GM19193 (cell line): ENCODE results near the gene USP15.

Source experiments
- POLR2A ChIP-seq: IDR thresholded peaks from 4 replicates; pipeline ENCODE4 v1.6.1; 2011; ENCODE audit not compliant: insufficient read depth, insufficient read length; ENCODE audit errors: extremely low read depth

Gene USP15

DNA sequence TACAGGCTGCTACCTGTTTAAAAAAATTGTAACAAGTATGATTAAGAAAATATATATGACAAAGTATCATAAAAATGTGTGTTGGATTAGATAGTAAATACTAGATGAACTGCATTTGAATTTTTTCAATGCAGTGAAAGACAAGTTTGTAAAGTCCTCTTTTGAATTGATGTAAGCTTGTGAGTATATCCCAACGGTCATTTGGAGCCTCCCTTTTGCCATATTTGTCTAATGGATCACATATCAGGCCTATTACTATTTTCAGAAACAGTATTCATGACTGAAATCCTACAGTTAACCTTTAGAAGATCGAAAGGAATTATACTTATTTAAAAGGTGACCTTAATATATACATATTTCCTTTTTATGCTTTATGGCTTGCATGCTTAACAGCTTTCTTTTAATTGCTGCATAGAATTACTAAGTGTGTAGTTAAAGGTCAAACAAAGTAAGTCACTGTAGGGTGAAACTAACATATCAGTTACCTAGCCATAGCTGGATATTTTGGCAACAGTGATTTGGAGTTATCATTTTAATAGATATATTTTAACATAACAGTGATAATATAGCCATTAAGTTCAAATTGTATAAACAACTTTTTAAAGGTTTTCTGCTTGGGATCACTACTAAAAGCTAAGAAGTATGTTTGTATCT is 53.6 kb downstream of the USP15 start:
- TF ChIP-seq POLR2A, result no peak

DNA sequence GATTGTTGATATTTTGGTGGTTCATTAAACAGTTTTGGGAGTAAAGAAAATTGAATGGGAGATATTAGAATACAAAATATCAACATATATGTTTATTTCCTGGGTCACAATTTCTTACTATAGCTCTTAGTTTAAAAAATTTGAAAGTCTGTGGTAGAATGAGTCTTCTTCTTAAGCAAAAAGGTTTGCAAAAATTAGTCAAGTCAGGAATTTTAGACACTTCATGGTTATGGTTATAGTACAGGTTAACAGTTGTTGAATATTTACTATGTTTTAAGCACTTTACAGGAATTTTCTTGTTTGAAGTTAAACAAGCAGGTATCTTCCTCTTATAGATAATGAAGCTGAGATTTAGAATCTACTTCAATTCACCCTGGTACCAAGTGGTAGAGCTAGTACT is 56.8 kb downstream of the USP15 start:
- TF ChIP-seq POLR2A, result no peak

DNA sequence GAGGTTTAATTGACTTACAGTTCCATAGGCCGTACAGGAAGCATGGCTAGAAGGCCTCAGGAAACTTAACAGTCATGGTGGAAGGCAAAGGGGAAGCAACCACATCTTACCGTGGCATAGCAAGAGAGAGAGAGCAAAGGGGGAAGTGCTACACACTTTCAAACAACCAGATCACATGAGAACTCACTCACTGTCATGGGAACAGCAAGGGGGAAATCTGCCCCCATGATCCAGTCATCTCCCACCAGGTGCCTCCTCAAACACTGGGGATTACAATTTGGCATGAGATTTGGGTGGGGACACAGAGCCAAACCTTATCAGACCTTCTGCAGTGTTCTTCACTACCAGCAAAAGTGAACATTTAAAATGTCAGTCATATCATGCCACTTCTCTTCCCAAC is 58.9 kb downstream of the USP15 start:
- TF ChIP-seq POLR2A, result no peak

DNA sequence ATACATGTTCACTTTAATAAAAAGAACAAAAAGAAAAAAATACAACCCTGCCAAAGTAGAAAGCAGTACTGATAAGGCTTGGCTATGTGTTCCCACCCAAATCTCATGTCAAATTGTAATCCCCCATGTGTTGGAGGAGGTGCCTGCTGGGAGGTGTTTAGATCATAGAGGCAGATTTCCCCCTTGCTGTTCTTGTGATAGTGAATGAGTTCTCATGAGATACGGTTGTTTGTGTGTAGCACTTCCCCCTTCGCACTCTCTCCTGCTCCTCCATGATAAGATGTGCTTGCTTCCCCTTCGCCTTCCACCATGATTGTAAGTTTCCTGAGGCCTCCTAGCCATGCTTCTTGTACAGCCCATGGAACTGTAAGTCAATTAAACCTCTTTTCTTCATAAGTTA is 59.9 kb downstream of the USP15 start:
- TF ChIP-seq POLR2A, result no peak

DNA sequence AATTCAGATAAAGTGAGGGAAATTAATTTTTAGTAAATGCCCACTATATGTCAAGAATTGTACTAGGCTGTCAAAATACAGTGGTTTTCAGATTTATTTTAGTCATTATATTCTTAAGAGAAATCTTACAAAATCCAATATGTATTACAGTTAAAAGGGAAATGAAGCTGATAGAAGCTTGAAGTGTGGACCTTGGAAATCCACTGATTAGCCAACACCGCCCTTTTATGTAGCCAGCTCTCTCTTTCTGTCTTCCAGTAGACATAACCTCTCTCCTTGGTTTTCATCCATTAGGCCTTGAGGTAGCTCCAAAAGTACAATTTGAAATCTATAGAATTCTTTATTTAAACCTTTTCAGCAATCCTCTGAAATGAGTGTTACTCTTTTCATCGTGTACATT is 63.2 kb downstream of the USP15 start:
- no peak for TF ChIP-seq POLR2A

DNA sequence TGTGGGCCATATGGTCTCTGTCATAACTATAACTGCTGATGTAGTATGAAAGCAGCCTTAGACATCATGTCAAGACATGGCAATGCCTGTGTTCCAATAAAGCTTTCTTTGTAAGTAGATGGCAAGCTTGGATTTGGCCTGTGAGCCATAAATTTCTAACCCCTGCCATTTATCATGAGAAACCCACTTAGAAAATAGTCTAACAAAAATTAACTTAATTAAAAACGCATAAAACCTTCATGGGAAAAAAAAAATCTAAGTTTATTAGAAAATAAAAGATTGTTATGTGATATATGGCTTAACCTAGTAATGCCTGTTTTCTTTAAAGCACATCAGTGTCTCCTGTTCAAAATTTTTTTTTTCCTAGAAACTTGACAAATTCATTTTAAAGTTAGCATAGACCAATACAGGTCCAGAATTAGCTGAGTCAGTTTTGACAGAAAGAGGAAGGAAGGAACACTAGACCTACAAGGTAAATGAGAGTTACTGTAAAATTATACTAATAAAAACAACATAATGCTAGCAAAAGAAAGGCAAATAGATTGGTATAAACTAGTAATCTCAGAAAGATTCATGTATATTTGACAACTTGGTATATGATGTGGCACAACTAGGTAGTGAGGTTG is 68.2 kb downstream of the USP15 start:
- no peak for TF ChIP-seq POLR2A

DNA sequence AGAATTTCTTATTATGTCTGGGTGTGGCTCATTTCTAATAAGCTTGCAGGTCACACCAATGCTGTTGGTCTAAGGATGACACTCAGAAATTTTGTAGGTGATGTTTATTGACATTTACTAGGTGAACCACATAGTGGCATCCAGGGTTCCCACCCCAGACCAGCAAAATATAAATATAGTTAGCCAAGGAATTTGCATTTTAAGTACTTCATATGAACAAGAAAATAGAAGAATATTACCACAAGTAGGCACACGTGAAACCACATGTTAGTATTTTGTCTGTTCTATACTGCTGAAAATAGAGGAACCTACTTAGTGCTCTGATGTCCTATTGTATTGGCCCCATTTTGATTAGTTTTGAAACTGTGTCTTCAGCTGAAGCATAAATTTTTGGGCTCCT is 71.1 kb downstream of the USP15 start:
- no peak for TF ChIP-seq POLR2A

DNA sequence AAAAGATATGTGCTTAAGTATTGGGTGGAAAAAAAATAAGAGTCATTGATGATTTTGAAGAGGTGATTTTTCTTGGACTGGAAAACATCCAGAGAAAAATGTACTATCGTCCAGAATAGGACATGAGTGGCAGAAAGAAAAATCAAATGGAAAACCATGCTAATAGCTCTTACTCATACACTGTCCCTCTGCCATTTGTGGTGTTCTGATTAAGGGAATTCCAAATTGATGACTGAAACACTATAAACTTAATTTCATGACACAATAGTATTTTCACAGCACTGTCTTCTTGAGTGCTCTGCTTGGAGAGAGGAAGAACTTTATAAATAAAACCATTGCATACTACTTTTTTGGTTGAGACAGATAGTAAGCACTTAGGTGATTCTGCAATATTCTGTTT is 72.4 kb downstream of the USP15 start:
- TF ChIP-seq POLR2A, result no peak

DNA sequence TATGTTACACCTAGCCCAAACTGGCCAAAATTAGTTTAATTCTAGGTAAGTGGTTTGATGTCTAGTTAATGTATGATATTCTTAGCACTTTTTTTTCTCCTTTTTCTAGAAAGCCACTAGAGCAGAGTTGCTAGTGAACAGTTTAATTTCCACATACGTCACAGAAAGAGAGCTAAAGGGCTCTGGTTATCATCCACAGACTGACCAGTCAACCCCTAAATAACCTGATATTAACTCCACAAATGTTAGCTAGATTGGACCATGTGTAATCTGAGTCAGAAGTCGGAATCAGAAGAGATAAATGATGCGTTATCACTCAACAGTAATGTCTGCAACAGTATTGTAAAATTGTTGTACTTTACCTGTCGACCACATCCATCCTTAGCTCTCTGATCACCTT is 74.9 kb downstream of the USP15 start:
- TF ChIP-seq POLR2A, result no peak

DNA sequence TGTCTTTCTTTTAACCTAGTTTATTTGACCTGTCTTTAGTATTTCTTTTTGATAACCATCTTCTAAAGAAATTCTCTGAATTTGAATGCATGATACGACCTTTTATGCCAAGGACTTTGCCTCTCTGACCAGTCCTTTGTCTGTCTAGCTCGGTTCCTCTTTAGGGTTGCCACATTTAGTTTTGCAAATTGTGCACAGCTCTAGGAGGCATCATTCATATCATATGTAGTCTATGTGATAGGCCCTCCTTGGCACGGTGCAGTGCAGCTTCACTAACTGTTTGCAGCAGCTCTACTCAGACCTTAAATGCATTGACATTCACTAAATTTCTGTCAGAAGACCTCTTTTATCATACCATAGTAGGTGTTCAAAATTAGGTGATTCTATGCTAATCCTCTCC is 75.6 kb downstream of the USP15 start:
- no peak for TF ChIP-seq POLR2A

DNA sequence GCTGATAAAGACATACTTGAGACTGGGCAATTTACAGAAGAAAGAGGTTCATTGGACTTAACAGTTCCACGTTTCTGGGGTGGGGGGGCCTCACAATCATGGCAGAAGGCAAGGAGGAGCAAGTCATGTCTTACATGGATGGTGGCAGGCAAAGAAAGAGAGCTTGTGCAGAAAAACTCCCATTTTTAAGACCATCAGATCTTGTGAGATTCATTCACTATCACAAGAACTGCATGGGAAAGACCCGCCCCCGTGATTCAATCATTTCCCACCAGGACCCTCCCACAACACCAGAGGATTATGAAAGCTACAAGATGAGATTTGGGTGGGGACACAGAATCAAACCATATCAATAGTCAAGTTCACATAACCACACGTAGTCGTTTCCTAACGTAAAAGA is 85.5 kb downstream of the USP15 start:
- no peak for TF ChIP-seq POLR2A

DNA sequence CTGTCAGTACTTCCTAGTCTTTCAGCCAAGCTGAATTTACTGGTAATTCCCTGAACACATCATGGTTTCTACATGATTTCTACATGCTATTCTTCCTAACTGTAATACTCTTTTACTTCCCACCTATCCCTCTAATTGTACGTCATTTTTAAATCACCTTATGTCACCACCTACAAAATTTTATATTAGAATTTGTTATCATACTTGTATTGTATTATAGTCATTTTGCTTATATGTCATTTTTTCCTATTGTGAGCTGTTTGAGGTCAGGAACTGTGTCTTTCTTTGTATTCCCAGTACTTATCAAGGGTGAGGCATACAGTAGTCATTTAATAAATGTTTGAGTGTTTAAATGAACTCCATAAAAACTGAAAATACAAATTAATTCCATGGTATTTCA is 86.6 kb downstream of the USP15 start:
- no peak for TF ChIP-seq POLR2A

DNA sequence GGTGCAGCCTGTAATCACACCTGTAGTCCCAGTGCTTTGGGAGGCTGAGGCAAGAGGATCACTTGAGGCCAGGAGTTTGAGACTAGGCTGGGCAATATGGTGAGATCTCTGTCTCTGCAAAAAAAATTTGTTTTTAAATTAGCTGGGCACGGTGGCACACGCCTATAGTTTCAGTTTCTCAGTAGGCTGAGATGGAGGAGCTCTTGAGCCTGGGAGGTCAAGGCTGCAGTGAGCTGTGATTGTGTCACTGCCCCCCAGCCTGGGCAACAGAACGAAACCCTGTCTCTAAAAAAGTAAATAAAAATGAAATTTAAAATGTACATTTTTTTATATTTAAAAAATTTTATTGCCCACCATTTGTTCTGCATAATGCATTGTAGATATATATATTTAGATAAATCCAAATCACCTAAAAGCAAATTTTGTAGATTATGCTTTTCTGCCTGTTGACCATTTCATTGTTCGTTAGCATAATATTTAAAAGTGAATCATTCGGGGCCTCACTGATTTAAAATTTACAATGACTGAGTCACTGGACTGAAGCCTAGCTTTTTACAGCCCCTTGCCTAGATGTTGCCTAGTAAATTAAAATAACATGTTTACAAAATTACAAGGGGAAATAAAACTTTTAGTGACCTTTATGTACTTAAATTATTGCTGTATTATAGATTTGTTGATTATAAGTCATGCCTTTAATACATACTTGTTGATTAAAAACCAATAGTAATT is 87.9 kb downstream of the USP15 start:
- TF ChIP-seq POLR2A, result no peak

DNA sequence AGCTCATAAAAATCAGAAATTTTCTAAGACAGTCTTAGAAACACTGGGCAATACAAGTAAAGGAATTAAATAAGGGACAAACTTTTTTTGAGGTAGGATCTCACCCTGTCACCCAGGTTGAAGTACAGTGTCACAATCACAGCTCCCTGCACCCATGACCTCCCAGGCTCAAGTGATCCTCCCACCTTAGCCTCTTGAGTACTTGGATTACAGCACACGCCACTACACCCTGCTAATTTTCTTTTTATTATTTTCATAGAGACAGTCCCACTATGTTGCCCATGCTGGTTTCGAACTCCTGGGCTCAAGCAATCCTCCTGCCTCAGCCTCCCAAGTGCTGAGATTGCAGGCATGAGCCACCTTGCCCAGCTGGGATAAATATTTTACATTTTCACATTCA is 90.3 kb downstream of the USP15 start:
- no peak for TF ChIP-seq POLR2A

DNA sequence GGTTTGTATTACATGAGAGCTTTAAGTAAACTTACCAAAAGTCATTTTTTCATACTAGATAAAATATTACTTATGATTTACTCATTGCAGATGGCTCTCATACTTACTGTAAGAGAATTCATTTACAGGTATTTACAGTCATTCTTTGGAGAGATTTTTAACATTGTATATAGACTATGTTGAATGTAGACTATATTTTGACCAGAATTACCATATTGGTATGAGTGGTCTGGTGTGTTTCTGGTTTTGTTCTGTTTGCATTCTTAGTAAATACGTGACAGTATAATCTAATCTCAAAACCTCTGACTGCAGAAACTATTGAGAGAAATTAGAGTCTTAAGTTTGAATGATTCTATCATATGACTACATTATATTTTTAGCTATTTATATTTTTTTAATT is 91.1 kb downstream of the USP15 start:
- TF ChIP-seq POLR2A, result no peak

DNA sequence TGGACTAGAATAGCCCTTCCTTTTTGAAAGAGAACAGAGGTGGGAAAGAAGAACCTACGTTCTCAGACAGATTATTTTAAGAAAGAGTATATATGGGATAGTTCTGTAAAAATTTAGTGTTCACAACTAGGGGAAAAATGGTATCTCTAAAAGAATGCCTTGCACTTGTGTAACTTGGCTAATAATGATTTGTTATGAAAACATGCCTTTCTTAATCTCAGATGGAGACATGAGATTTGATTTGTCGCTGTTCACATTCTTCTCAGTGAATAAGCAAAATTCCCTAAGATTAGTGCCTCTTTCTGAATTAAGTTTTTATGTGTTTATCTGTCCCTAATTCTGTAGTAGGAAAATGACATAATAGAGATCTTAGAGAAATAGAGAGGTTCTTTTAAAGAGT is 100.8 kb downstream of the USP15 start:
- no peak for TF ChIP-seq POLR2A
